CD14-positive monocyte (primary cell): Measurements from ENCODE around the gene LRRC4B. TPM values are rescaled to one million over a fixed set of nuclear protein-coding genes. Genes with fewer than 3 reads are reported as not detected.
"Not testable (repeated sequence)": the region's sequence is repeated elsewhere in the genome, so short reads cannot be mapped to it uniquely, and the experiment has no call there.

ENCODE experiments used
- DNase-seq, 3 donors: peaks; one replicate each; pipeline ENCODE4 v3.0.0-alpha.2; 2011 to 2022
- H2AFZ ChIP-seq: 2 replicates; pipeline ENCODE4 v1.6.0; 2012; ENCODE audit warnings: mild to moderate bottlenecking, low read depth, low read length, inconsistent platforms; ENCODE audit not compliant: insufficient read depth, poor library complexity, severe bottlenecking
- H3K27ac ChIP-seq, 2 donors: 1 replicate in 1 of 2; 2 replicates in 1 of 2; pipeline ENCODE4 v1.5.1; 2012 to 2013; ENCODE audit warnings: low read length in 2 of 2, control low read depth in 1 of 2, inconsistent platforms in 1 of 2, low read depth in 1 of 2, mild to moderate bottlenecking in 1 of 2
- H3K27me3 ChIP-seq, 2 donors: one replicate each; pipeline versions ENCODE4 v1.6.0 to v1.6.1; 2011 to 2013; ENCODE audit warnings: low read length in 2 of 2; ENCODE audit not compliant: control insufficient read depth in 2 of 2, insufficient read depth in 2 of 2
- H3K36me3 ChIP-seq, 2 donors: replicated peaks in 1 of 2; 1 replicate in 1 of 2; 2 replicates in 1 of 2; pipeline versions ENCODE4 v1.5.1 to v1.6.1; 2012 to 2013; ENCODE audit warnings: low read length in 2 of 2, control low read depth in 1 of 2, inconsistent platforms in 1 of 2, mild to moderate bottlenecking in 1 of 2; ENCODE audit not compliant: insufficient read depth in 2 of 2, control insufficient read depth in 1 of 2
- H3K4me1 ChIP-seq, 2 donors: 1 replicate in 1 of 2; 2 replicates in 1 of 2; pipeline versions ENCODE4 v1.5.1 to v1.6.1; 2012 to 2013; ENCODE audit warnings: low read length in 2 of 2, control low read depth in 1 of 2, inconsistent platforms in 1 of 2, mild to moderate bottlenecking in 1 of 2, moderate library complexity in 1 of 2; ENCODE audit not compliant: insufficient read depth in 2 of 2, control insufficient read depth in 1 of 2
- H3K4me2 ChIP-seq: replicated peaks from 2 replicates; pipeline ENCODE3; 2012; ENCODE audit warnings: low read length, moderate library complexity, mild to moderate bottlenecking; ENCODE audit not compliant: poor library complexity, severe bottlenecking; ENCODE audit errors: extremely low read depth
- H3K4me3 ChIP-seq, 3 experiments: fragments of 200-600 bp in 1 of 3; sonication (generic) in 1 of 3; replicated peaks in 1 of 3; 1 replicate in 2 of 3; 2 replicates in 1 of 3; pipeline ENCODE4 v1.5.1; 2011 to 2013; ENCODE audit warnings: low read length in 3 of 3, mild to moderate bottlenecking in 3 of 3, control low read depth in 2 of 3, low read depth in 2 of 3, inconsistent platforms in 1 of 3, moderate library complexity in 1 of 3
- H3K79me2 ChIP-seq: 2 replicates; pipeline ENCODE4 v1.6.0; 2012; ENCODE audit warnings: mild to moderate bottlenecking, control low read depth, inconsistent platforms, low read length, moderate library complexity; ENCODE audit not compliant: insufficient read depth
- H3K9ac ChIP-seq: 2 replicates; pipeline ENCODE4 v1.6.0; 2017; ENCODE audit warnings: low read length, mild to moderate bottlenecking; ENCODE audit not compliant: insufficient read depth, poor library complexity, severe bottlenecking
- H3K9me3 ChIP-seq, 2 donors: replicated peaks in 1 of 2; 1 replicate in 1 of 2; 2 replicates in 1 of 2; pipeline versions ENCODE4 v1.5.1 to v1.6.1; 2012 to 2013; ENCODE audit warnings: low read length in 2 of 2, control low read depth in 1 of 2; ENCODE audit not compliant: control insufficient read depth in 1 of 2, insufficient read depth in 1 of 2
- H4K20me1 ChIP-seq: 2 replicates; pipeline ENCODE4 v1.6.0; 2012; ENCODE audit warnings: mild to moderate bottlenecking, low read length, control low read depth, moderate library complexity; ENCODE audit not compliant: insufficient read depth
- H3K27ac Mint-ChIP-seq, 7 donors: one replicate each; pipeline ENCODE4 v1.8.0; 2020; ENCODE audit warnings: mild to moderate bottlenecking in 7 of 7, mixed read lengths in 7 of 7, moderate library complexity in 6 of 7, inconsistent platforms in 2 of 7
- H3K27me3 Mint-ChIP-seq, 3 donors: one replicate each; pipeline ENCODE4 v1.8.0; 2021 to 2022; ENCODE audit warnings: low read depth in 3 of 3, mild to moderate bottlenecking in 3 of 3, mixed read lengths in 3 of 3, moderate library complexity in 3 of 3, inconsistent platforms in 1 of 3
- H3K36me3 Mint-ChIP-seq, 2 donors: one replicate each; pipeline ENCODE4 v1.8.0; 2020; ENCODE audit warnings: mixed read lengths in 2 of 2, inconsistent platforms in 1 of 2, mild to moderate bottlenecking in 1 of 2
- H3K4me1 Mint-ChIP-seq: one replicate; pipeline ENCODE4 v1.8.0; 2020; ENCODE audit warnings: mild to moderate bottlenecking, mixed read lengths
- H3K4me3 Mint-ChIP-seq, 2 donors: one replicate each; pipeline ENCODE4 v1.8.0; 2020; ENCODE audit warnings: mild to moderate bottlenecking in 2 of 2, mixed read lengths in 2 of 2, moderate library complexity in 1 of 2
- H3K9me3 Mint-ChIP-seq, 7 donors: one replicate each; pipeline ENCODE4 v1.8.0; 2020 to 2022; ENCODE audit warnings: mixed read lengths in 7 of 7, mild to moderate bottlenecking in 6 of 7, moderate library complexity in 6 of 7, inconsistent platforms in 2 of 7
- WGBS: methylation state at CpG from one replicate; pipeline ENCODE4 v1.1.5; 2013; ENCODE audit warnings: missing lambda C conversion rate; ENCODE audit not compliant: insufficient coverage; 5-methylcytosine and 5-hydroxymethylcytosine counted together
- intact Hi-C, 2 donors: fragments of 100-400 bp; cut with micrococcal nuclease; formaldehyde crosslinking; loops; one replicate each; pipeline versions ENCODE4 v1.15.0 to v1.15.1; 2023
- polyA minus RNA-seq: library from RNA; depleted of rRNA, polyadenylated mRNA; stranded (reverse); fragments of >200 nt; gene quantifications from 2 replicates; pipeline ENCODE4 v1.2.3, GENCODE V29; 2012
- polyA plus RNA-seq, 3 donors: library from polyadenylated mRNA; depleted of rRNA in 1 of 3; unstranded in 2 of 3; stranded (reverse) in 1 of 3; fragments of 300-500 nt in 2 of 3; fragments of >200 nt in 1 of 3; fragmentation: Illumina TruSeq in 2 of 3; gene quantifications; 1 replicate in 2 of 3; 2 replicates in 1 of 3; pipeline ENCODE4 v1.2.3, GENCODE V29; 2012 to 2021
- total RNA-seq, 12 experiments: library from RNA in 1 of 12; stranded (reverse) in 1 of 12; fragments of 120-200 nt in 1 of 12; gene quantifications; one replicate each; pipeline ENCODE4 v1.2.4 and lab custom pipeline; 2013 to 2026; ENCODE audit warnings: mixed read lengths in 6 of 12, inconsistent platforms in 1 of 12
- TF ChIP-seq, protein P1 (sequence below): fragments of 200-600 bp; IDR thresholded peaks from one replicate; pipeline ENCODE4 v1.8.0; 2022; ENCODE audit warnings: antibody characterized with exemption, mild to moderate bottlenecking

The LRRC4B gene, protein sequence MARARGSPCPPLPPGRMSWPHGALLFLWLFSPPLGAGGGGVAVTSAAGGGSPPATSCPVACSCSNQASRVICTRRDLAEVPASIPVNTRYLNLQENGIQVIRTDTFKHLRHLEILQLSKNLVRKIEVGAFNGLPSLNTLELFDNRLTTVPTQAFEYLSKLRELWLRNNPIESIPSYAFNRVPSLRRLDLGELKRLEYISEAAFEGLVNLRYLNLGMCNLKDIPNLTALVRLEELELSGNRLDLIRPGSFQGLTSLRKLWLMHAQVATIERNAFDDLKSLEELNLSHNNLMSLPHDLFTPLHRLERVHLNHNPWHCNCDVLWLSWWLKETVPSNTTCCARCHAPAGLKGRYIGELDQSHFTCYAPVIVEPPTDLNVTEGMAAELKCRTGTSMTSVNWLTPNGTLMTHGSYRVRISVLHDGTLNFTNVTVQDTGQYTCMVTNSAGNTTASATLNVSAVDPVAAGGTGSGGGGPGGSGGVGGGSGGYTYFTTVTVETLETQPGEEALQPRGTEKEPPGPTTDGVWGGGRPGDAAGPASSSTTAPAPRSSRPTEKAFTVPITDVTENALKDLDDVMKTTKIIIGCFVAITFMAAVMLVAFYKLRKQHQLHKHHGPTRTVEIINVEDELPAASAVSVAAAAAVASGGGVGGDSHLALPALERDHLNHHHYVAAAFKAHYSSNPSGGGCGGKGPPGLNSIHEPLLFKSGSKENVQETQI
- not detected for total RNA-seq (2013)
- polyA plus RNA-seq: not detected
- polyA minus RNA-seq: under 0.01 and 0.08 TPM in 2 replicates
- total RNA-seq (lab: John Stamatoyannopoulos, UW): 0 to 0.29 (median 0) reads per million in 11 experiments

DNA sequence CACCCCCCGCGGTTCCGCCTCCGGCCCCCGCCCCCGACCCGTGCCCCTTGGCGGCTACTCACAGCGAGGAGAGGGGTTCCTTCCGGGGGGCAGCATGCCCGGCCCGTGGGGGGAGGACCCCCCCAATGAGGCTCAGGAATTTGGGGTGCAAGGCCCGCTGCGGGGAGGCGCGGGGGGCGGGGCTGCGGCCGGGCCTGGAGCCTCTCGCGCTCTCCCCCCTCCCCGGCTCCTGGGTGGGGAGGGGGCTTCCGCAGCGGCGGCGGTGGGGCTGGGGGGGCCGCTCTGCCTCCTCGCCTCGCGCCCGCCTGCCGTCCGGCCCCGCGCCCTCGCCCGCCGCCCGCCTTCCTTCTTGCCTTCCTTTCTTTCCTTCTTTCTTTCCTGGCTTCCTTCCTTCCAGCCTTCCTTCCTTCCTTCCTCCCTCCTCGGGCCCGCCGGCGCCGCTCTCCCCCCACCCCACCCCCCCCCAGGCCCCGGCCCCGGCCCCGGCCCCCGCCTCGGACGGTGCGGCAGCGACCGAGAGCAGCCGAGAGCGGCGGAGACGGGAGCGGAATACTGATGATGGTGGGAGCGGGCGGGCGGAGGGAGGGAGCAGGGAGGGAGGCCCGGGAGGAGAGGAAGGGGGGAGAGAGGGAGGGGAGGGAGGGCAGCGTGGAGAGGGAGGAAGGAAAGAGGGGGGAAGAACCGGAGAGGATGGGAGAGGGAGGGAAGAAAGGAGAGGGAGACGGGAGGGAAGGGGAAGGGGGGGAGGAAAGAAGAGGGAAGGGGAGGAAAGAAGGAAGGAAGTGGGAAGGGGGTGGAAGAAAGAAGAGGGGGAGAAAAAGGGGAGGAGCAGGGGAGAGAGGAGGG, at the start of gene LRRC4B:
Gene LRRC4B, minus strand, starts transcription at position 554 of the 846 bp plus-strand sequence. CDS start 19,597 bp downstream, outside the sequence.
- TF ChIP-seq, protein P1, sequence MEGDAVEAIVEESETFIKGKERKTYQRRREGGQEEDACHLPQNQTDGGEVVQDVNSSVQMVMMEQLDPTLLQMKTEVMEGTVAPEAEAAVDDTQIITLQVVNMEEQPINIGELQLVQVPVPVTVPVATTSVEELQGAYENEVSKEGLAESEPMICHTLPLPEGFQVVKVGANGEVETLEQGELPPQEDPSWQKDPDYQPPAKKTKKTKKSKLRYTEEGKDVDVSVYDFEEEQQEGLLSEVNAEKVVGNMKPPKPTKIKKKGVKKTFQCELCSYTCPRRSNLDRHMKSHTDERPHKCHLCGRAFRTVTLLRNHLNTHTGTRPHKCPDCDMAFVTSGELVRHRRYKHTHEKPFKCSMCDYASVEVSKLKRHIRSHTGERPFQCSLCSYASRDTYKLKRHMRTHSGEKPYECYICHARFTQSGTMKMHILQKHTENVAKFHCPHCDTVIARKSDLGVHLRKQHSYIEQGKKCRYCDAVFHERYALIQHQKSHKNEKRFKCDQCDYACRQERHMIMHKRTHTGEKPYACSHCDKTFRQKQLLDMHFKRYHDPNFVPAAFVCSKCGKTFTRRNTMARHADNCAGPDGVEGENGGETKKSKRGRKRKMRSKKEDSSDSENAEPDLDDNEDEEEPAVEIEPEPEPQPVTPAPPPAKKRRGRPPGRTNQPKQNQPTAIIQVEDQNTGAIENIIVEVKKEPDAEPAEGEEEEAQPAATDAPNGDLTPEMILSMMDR: no peak
- no peaks in the 10 kb centered on the region for H3K36me3 Mint-ChIP-seq
- Histone ChIP-seq H3K27ac (no peak within 1 kb of the TSS), H3K9ac (no peak within 1 kb of the TSS), H3K27me3 (peaks cover 19 to 51% of the 10 kb centered on the region in 2 donors), H3K9me3 (no peaks in the 10 kb centered on the region), H3K4me3 (no peak within 1 kb of the TSS), H3K79me2 (no peaks in the 10 kb centered on the region), H3K4me2 (no peak within 1 kb of the TSS), H4K20me1 (no peaks in the 10 kb centered on the region), H3K4me1 (no peaks in the 10 kb centered on the region), H2AFZ (no peak within 1 kb of the TSS), H3K36me3 (no peaks in the 10 kb centered on the region)
- no peak within 1 kb of the TSS for H3K27ac Mint-ChIP-seq
- peak within 1 kb of the TSS in 1 of 2 donors; percentile 70 for H3K4me3 Mint-ChIP-seq
- 0% methylated on average over 16 of the region's 65 CpGs for WGBS
- no peak for DNase-seq
- H3K4me1 Mint-ChIP-seq: no peaks in the 10 kb centered on the region
- H3K27me3 Mint-ChIP-seq: peaks cover 53 to 78% (median 59%) of the 10 kb centered on the region in 3 donors
- H3K9me3 Mint-ChIP-seq: peaks cover 0 to 13% (median 2%) of the 10 kb centered on the region in 7 donors
- intact Hi-C loops: no loop called here

DNA sequence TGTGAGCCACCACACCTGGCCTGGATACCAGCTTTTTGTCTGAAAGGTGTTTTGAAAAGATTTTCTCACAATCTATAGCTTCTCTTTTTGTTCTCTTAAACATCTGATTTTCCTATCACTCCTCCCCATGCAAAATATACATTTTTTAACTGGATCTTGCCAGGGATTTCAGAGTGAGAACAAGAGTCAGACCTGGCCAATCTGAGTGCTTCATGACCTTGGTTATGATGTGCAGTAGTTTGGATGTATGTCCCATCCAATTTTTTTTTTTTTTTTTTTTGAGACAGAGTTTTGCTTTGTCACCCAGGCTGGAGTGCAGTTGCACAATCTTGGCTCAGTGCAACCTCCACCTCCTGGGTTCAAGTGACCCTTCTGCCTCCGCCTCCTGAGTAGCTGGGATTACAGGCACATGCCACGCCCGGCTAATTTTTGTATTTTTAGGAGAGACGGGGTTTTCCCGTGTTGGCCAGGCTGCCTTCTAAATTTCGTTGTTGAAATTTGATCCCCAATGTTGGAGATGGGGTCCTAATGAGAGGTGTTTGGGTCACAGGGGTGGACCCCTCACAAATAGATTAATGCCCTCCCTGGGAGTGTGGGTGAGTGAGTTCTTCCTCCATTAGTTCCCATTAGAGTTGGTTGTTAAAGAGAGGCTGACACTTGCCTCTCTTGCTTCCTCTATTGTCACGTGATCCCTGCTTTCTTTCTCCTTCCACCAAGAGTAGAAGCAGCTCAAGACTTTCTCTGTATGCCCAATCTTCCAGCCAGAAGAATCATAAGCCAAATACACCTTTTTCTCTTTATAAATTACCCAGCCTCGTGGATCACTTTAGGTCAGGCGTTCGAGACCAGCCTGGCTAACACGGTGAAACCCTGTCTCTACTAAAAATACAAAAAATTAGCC, 44.5 kb upstream of the LRRC4B start:
- H3K4me1 ChIP-seq, H3K27me3 ChIP-seq, H3K9me3 ChIP-seq, H3K27ac ChIP-seq, intact Hi-C loops, H2AFZ ChIP-seq, H3K4me3 Mint-ChIP-seq, DNase-seq, H3K36me3 Mint-ChIP-seq, H3K4me3 ChIP-seq, H3K36me3 ChIP-seq, H3K79me2 ChIP-seq, H3K4me2 ChIP-seq, H3K9ac ChIP-seq, H3K4me1 Mint-ChIP-seq, H4K20me1 ChIP-seq: not testable (repeated sequence)
- peaks cover 6 to 18% (median 10%) of the 10 kb centered on the region in 7 donors for H3K9me3 Mint-ChIP-seq
- 0% methylated on average over 1 of the region's 11 CpGs for WGBS
- peak overlapping the region in 1 of 7 donors; percentile 57 for H3K27ac Mint-ChIP-seq
- peaks cover 10 to 19% (median 14%) of the 10 kb centered on the region in 3 donors for H3K27me3 Mint-ChIP-seq
